NCI-H2081 treated with DMSO at 0.1 percent for 48 hours (cell line): ENCODE results near the gene FSHR.

Experiments
- DNase-seq: peaks from one replicate; lab custom pipeline; 2025; lab: John Stamatoyannopoulos, UW

FSHR gene

DNA sequence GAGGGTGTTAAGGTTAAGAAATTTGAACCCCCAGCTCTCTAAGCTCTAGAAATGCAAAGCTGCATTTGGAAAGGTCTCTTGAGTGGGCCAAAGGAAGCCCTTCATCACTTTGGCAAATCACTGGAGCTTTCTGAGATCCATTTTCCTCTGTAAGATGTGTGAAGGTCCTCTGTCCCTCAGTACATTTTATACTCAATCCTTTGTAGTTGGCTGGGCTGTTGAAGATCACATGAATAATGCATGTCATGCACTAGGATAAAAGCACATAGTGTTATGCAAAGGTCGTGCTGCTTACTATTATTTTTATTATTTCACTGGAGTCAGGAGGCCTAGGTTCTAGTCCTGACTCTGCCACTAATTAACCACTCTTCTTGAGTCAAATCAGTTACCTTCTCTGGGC is 124.9 kb downstream of the FSHR start:
- DNase-seq = no peak

DNA sequence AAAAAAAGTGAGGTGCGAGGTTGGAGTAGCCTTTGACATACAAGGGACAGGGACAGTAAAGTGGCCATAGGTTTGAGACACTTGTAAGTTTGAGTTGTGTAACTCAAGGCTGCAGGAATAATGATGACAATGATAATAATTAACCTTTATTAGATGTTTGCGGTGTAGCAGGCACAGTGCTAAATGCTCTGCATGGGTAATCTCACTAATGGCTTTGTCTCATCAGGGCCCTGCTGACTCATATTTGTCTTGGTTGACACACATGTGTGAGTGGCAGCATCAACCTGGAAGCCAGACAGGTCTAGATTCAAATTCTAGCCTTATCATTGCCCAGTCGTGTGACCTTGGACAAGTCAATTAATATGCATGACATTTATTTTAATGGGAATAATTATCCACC is 126.2 kb downstream of the FSHR start:
- no peak for DNase-seq

- DNase-seq = no peak
Observed at GRCh38 chr2:49026706-49027105, 127.6 kb downstream of the FSHR start.

- no peak for DNase-seq
Observed at GRCh38 chr2:49021271-49021670, 133.0 kb downstream of the FSHR start.

- DNase-seq = no peak
Observed at GRCh38 chr2:49005261-49005660, 149.1 kb downstream of the FSHR start.

DNA sequence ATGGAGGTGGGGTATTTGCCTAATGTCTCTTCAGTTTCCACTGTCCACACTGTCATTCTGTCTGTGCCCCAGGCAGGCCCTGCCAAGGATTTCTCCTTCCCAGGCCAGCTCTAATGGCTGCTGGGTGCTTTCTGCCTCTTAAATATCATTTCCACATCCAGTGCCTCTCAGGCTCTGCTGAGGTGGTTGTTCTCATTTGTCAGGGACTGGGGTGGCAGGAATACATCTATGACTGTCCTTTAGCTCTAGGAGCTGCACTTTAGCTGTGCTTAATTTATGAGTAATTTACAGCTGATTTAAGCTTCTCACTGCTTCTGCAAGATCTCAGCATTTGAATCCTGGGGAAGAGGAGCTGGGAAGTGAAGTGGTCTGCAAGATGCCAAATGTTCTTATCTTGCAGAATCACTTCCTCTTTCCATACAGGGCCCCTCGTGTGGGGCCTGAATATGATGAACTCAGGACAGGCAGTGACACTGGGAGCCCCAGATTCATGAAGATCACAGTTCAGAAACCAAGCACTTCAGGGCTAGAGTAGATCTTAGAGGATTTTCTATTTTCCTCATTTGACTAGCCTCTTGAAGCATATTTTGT is 150.2 kb downstream of the FSHR start:
- DNase-seq = no peak

DNA sequence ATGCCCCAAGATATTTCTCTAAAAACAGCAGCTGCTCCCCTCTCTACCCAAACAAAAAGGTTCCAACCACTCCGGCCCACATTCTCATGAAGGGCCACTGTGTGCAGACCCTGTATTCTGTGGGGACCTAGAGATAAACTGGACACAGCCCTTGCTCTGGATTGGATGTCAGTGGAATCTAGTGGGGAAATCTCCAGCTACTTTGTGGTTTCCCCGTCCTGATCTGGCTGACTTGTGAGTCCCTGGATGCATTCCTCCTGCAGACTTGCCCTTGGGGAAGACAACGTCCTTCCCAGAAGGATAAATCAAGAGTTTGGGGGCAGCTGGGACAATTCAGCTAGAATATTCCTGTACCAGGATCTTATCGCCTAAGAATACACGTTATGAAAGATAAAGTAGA is 151.1 kb downstream of the FSHR start:
- DNase-seq = no peak

DNA sequence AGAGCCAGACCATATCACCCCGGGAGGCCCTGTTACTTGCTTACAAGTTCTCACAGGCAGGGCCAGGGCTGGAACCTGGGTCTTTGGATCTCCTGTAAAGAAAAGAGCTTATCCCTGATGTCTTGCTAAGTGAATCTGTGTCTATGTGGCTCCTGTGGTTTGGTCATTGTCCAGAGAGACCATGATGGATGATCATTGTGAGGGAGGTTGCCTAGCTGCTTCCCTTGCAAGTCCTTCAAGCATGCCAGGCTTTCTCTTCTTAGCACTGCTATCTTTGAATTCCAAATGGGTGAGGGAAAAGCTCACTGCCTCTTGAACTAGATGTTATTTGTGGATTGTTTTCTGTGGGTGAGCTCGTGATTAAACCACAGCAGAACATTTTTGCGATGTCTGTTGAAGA is 151.6 kb downstream of the FSHR start:
- no peak for DNase-seq

GRCh38 chr2:49000695-49001094 is 153.6 kb downstream of the FSHR start:
- DNase-seq = no peak

DNA sequence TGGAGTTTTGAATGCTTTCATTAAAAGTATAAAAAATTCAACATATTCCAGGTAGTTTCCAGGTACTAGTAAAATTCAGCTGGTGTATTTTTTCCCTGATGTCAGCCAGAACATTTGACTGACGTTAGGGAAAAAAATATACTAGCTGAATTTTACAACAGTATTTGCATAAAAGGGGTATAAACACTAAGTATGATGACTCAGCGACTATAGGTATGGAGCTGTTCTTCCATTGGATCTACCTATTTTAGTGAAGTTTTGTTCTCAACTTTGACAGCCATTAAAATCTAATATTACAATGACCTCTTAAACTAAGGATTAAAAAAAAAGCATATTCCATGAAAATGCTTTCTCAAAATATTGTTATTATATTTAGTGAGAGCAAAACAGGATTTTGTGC is 155.9 kb downstream of the FSHR start:
- DNase-seq = no peak

DNA sequence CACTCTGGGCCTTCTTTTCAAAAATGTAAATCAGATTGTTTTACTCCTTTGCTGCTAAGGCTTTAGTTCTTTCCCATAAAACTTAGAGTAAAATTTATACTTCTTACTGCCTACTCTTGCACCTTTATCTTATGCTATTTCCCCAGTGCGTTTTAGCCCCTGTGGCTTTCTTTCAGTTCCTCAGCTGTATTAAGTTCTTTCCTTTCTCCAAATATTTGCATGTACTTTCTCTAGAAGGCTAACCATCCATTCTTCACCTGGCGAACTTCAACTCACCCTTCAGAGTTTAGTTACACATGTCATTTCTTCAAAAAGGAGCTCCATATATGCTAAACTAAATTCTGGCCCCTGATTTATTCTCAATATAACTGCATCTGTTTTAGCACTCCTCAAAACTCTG is 160.7 kb downstream of the FSHR start:
- DNase-seq = no peak

GRCh38 chr2:48991415-48992131 is 162.7 kb downstream of the FSHR start:
- DNase-seq = no peak

GRCh38 chr2:48984922-48985321 is 169.4 kb downstream of the FSHR start:
- DNase-seq = no peak

DNA sequence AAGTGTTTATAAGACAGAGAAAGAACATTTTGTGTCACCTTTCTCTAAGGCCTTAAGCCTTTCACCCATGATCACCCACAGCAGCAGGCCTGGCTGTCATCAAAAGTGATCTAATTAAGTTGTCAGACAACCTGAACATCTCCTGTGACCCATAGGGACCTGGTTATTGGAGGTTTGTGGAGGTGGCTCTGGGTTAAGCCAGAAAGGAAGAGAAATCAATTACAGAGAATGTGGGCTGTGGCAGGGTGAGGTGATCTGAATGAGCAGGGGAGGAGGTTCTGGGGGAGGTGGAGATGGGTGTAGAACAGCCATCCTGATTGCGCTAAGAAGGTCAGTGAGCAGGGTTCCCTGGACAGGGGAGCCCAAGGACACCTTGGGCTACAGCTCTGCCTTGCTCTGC is 170.8 kb downstream of the FSHR start:
- no peak for DNase-seq

DNA sequence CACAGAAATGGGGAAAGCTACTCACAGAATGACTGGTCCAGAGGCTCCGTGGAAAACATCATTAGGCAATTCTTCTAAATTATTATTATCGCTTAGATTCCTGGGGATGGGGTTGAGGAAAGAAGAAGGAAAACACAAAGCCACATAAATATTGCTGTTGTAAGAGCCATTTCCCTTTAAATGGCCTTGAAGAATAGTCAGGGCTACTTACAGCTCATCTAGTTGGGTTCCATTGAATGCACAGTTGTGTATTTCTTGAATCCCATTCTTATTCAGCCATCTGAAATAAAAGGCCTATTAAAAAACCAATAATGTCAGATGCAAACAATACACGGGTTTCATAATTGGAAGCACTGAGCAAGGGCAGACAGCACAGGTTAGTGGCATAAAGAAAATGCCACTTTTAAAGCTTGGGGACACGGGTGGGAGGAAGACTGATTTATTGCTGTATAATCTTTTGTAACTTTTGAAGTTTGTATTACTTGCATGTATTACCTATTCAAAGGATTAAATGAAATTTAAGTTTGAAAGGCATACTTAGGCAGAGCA is 171.4 kb downstream of the FSHR start:
- DNase-seq = no peak

DNA sequence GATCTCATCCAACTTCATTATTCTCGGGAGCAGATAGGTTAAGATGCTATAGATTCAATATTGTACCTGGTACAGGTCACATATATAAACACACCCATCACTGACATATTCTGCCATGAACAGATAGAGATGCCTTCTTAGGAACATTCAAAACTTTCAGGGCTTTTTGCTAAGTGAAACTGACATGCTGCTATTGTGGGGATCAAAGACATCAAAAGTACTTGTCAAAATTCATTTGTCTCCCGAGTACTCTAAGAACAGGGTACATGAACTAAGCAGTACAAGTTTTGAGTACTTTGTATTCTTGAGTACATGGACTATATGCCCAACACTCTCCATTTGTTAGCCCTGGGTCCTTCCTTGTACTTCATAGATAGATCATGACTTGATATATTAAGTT is 173.5 kb downstream of the FSHR start:
- no peak for DNase-seq

GRCh38 chr2:48979691-48980090 is 174.6 kb downstream of the FSHR start:
- DNase-seq = no peak

DNA sequence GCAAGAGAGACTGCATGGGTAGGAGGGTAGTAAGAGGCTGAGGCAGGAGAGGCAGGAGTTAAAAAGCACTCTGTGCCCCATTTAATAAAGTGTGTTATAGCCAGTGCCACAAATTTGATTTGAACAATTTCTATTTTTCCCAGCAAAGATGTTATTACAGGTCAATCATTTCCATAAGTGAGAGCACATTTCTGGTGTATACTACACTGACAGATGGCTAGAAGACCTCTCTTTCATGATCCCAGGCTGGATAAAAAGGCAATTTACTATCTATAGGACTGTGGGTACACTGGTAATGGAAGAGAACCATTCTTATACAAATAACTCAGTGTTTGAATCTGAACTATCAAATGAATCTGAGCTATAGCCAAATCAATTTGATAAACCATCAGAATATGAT is 176.2 kb downstream of the FSHR start:
- DNase-seq = no peak

DNA sequence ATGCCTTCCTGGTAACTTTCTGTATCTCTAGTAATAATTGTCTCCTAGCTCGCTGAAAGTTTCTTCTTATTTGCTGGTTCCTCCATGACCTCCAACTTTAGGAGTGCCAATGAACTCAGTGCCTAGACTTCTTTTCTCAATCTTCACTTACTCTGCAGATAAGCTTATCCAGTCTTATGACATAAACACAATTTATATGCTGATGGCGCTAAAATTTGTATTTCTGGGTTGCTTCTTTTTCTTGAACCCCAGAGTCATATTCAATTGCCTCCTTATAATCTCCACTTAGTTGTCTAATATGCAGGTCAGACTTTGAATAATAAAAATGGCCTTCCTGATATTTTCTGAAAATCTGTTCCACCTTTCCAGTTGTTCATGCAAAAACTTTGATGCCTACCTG is 182.5 kb downstream of the FSHR start:
- DNase-seq = no peak

DNA sequence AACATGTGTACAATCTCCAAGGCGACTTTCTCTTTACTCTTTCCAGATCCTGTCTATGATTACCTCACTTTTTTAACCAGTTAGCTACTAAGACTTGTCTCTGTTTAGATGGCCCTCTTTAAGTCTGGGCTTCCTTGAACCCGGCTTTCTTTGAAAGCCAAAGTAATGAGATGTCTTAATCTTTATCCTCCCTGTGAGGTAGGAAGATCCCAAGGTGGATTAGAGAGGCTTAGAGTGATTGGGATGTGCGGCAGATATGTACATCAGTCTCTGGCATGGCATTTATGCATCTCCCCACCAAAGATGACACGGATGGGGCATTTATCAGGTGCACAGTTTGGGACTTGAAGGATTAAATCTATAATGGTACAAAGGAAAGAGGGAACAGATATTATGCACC is 186.3 kb downstream of the FSHR start:
- DNase-seq = no peak

DNA sequence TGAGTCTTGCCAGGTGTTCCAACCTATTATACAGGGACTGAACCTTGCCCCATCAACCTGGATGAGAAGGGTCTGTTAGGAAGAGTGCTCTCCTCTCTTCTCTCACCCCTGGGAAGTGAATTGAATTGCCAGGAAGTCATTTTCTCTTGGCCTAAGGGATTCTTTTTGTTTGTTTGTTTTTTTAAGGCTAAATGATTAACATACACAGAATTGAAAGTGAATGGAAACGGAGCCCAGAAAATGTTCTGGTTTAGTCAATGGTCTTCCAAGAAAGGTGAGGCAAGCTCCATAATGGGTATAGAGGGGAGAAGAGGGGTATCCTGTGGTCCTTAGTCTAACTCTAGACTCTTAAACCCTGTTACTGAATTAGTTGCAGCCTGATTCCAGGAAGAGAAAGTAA is 189.1 kb downstream of the FSHR start:
- no peak for DNase-seq

DNA sequence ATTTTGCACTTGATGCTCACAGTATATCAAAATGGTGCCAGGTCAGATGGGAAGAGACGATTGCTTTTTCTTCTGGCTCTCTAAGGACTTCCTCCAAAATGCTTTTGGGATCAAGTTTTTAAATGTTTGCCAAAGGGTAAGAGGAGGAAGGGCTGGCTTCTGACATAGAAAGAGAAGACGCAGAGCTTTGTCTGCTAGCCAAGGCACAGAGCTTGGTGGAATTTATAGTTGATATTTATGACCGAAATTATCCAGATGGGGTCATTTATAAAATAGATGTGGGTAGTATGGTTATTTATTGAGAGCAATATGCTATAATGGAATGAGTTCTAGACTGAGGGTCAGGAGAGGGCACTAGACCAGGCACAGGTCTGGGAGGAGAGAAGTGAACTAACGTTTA is 193.3 kb downstream of the FSHR start:
- no peak for DNase-seq

DNA sequence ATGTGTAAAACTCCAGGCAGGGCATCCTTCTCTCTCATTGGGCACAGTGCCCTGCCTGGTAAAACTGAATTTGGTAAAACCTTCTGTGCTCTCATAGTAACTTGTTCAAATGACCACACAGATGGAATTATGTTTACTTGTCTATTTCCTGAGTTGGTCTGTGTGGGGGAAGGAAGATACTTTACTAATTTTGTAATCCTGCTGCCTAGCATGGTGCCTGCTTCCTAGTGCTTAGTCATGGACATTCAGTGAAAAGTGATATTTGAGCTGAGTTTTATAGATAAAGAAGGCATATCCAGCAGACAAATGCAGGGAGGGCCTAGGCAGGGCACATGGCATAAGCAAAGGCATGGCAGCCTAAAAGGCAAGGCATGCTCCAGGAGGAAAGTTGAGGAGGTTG is 199.4 kb downstream of the FSHR start:
- no peak for DNase-seq

DNA sequence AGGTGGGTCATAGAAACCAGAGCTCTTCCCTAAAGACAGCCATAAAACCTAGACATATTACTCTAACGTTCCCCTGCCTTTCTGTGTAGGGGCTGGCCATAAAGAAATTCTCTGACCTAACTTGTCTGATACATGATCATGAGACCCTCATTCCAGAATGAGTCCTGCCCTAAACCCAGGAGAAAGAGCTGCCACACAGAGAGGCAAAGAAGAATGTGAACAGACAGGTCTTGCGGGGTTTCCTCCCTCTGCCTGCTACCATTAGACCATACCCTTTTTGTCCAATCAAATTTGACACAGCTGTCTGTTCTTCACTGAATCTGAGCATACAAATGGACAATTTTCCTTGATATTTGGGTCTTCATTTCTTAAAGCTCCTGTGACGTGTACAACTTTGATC is 200.0 kb downstream of the FSHR start:
- DNase-seq = no peak
